PFSK-1 (cell line): ENCODE measurements around the gene EYA2.

Experiments used
- FOXP2 ChIP-seq: optimal IDR thresholded peaks from 2 replicates; pipeline ENCODE3; 2011; ENCODE audit warnings: borderline replicate concordance, control low read depth, inconsistent platforms; ENCODE audit not compliant: insufficient read depth; ENCODE audit errors: extremely low read length, extremely low read depth
- POLR2AphosphoS5 ChIP-seq: IDR thresholded peaks from 2 replicates; pipeline ENCODE4 v1.6.1; 2012; ENCODE audit warnings: low read depth, mild to moderate bottlenecking, control low read depth, low read length, moderate library complexity
- SIN3A ChIP-seq: IDR thresholded peaks from 2 replicates; pipeline ENCODE4 v1.6.1; 2012; ENCODE audit warnings: mild to moderate bottlenecking, low read length, moderate library complexity, borderline replicate concordance; ENCODE audit not compliant: insufficient read depth
- TAF1 ChIP-seq: IDR thresholded peaks from 2 replicates; pipeline ENCODE4 v1.6.1; 2012; ENCODE audit warnings: low read length, control low read depth, borderline replicate concordance; ENCODE audit not compliant: insufficient read depth
- TF ChIP-seq, protein P1 (sequence below), 2 experiments: IDR thresholded peaks; 2 replicates each; pipeline versions ENCODE4 v1.6.1 to v1.8.0; 2011 to 2012; ENCODE audit warnings: low read depth in 2 of 2, low read length in 2 of 2, control low read depth in 1 of 2, inconsistent platforms in 1 of 2, mild to moderate bottlenecking in 1 of 2, moderate library complexity in 1 of 2; ENCODE audit not compliant: insufficient read depth in 1 of 2

The EYA2 gene

DNA sequence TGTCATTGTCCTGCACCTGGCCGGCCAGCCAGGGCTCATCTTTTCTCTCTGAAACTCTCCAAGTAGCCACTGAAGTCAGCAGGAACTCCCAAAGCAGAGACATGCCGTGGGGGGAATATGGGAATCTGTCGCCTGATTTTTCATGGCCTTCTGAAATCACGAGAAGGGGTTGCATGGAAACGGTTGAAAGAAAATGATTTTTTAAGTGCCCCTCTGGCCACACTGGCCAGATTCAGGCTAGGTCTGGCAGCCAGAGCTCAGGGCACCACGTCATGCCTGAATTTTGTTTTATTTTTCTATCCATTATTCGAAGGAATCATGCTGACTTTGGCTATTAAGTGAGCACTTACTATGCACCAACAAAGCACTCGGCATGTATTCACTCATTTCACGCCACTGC is 65.2 kb downstream of the EYA2 start:
- no peak for TF ChIP-seq POLR2AphosphoS5
- TF ChIP-seq, protein P1, sequence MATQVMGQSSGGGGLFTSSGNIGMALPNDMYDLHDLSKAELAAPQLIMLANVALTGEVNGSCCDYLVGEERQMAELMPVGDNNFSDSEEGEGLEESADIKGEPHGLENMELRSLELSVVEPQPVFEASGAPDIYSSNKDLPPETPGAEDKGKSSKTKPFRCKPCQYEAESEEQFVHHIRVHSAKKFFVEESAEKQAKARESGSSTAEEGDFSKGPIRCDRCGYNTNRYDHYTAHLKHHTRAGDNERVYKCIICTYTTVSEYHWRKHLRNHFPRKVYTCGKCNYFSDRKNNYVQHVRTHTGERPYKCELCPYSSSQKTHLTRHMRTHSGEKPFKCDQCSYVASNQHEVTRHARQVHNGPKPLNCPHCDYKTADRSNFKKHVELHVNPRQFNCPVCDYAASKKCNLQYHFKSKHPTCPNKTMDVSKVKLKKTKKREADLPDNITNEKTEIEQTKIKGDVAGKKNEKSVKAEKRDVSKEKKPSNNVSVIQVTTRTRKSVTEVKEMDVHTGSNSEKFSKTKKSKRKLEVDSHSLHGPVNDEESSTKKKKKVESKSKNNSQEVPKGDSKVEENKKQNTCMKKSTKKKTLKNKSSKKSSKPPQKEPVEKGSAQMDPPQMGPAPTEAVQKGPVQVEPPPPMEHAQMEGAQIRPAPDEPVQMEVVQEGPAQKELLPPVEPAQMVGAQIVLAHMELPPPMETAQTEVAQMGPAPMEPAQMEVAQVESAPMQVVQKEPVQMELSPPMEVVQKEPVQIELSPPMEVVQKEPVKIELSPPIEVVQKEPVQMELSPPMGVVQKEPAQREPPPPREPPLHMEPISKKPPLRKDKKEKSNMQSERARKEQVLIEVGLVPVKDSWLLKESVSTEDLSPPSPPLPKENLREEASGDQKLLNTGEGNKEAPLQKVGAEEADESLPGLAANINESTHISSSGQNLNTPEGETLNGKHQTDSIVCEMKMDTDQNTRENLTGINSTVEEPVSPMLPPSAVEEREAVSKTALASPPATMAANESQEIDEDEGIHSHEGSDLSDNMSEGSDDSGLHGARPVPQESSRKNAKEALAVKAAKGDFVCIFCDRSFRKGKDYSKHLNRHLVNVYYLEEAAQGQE (IDR thresholded peaks at IDR 0.05; ENCODE audit: insufficient read depth in 1 of 2, low read depth in 2 of 2, low read length in 2 of 2) = no peak
- no peak for TF ChIP-seq FOXP2
- no peak for TF ChIP-seq TAF1
- TF ChIP-seq SIN3A = no peak

DNA sequence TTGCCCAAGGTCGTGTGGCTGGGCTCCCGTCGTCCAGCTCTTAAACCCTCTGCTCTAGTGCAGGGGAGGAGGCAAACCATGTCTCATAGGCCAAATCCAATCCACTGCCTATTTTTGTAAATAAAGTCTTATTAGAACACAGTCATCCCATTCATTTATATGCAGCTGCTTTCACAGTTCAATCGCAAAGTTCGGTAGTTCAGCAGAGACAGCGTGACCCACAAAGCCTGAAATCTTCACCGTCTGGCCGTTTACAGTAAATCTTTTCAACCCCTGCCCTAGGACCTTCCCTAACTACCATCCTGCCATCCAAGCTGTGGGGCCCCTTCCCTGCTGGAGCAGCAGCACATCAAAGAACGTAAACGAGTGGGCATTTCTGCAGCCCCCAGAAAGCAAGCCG is 65.9 kb downstream of the EYA2 start:
- TF ChIP-seq POLR2AphosphoS5 (no peak), SIN3A (no peak), FOXP2 (no peak), TAF1 (no peak)
- TF ChIP-seq, protein P1 (IDR thresholded peaks at IDR 0.05; ENCODE audit: insufficient read depth in 1 of 2, low read depth in 2 of 2, low read length in 2 of 2) = no peak

DNA sequence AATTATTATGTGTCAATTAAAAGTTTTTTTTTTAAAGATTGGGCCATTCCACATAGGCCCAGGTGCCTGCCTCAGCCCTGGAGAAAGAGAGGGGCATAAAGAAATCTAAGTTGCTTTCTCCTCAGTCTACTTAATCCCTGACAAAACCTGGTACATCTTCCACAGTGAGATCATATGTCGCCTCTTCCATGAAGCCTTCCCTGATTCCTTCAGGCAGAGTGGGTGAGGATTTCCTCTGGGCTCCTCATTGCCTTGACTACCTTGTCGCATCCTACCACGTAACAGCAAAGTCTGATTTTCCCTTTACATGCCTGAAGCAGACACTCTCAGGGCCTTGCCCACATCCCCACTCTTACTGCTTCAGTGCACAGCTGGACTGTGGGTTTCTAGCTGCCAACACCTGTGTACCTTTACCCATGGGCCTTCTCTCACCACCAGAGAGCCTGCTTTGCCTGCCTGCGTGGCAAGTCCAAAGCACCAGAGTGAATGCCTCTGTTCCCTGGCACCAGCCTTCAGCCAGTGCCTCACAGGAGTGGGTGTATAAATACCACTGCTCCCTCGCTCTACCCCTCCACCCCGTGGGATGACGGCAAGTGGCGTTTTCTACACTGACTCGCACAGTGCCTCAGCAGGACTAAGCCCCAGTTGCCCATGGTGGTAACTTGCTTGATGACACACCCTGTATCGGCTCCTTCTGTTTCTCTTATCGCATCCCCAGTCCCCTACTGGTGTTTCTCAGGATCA is 68.0 kb downstream of the EYA2 start:
- TF ChIP-seq TAF1 (no peak), SIN3A (no peak), FOXP2 (no peak), POLR2AphosphoS5 (no peak)
- TF ChIP-seq, protein P1 (IDR thresholded peaks at IDR 0.05; ENCODE audit: insufficient read depth in 1 of 2, low read depth in 2 of 2, low read length in 2 of 2) = no peak

- TF ChIP-seq TAF1 = no peak
- TF ChIP-seq FOXP2 = no peak
- TF ChIP-seq, protein P1 (IDR thresholded peaks at IDR 0.05; ENCODE audit: insufficient read depth in 1 of 2, low read depth in 2 of 2, low read length in 2 of 2) = no peak
- no peak for TF ChIP-seq POLR2AphosphoS5
- no peak for TF ChIP-seq SIN3A
Observed at GRCh38 chr20:46963196-46963529, 68.5 kb downstream of the EYA2 start.
